H9 (cell line): Measurements from ENCODE around the gene PDE3A. TPM values are rescaled to one million over a fixed set of nuclear protein-coding genes. Genes with fewer than 3 reads are reported as not detected.

Experiments
- DNase-seq: peaks from one replicate; pipeline ENCODE4 v3.0.0-alpha.2; 2017
- H2AFZ ChIP-seq: one replicate; pipeline ENCODE4 v1.6.1; 2013; ENCODE audit warnings: mild to moderate bottlenecking, low read length, control low read depth, moderate library complexity
- H2AK5ac ChIP-seq: 2 replicates; pipeline ENCODE4 v1.6.1; 2013; ENCODE audit warnings: low read length, control low read depth, mixed read lengths; ENCODE audit not compliant: insufficient read length
- H2BK120ac ChIP-seq: one replicate; pipeline ENCODE4 v1.6.1; 2013; ENCODE audit warnings: low read depth, mild to moderate bottlenecking, low read length, control low read depth, inconsistent platforms; ENCODE audit not compliant: poor library complexity, severe bottlenecking
- H2BK12ac ChIP-seq: 2 replicates; pipeline ENCODE4 v1.6.1; 2013; ENCODE audit warnings: low read length, control low read depth, mixed read lengths, low read depth; ENCODE audit not compliant: insufficient read length
- H2BK15ac ChIP-seq: 2 replicates; pipeline ENCODE4 v1.6.1; 2013; ENCODE audit warnings: low read depth, low read length, control low read depth
- H2BK20ac ChIP-seq: one replicate; pipeline ENCODE4 v1.6.1; 2013; ENCODE audit warnings: low read depth, mild to moderate bottlenecking, low read length, control low read depth, inconsistent platforms; ENCODE audit not compliant: poor library complexity, severe bottlenecking
- H2BK5ac ChIP-seq: 2 replicates; pipeline ENCODE4 v1.6.1; 2013; ENCODE audit warnings: low read length, control low read depth, mixed read lengths; ENCODE audit not compliant: insufficient read length
- H3K14ac ChIP-seq: 2 replicates; pipeline ENCODE4 v1.6.1; 2013; ENCODE audit warnings: low read length, control low read depth; ENCODE audit not compliant: insufficient read depth
- H3K18ac ChIP-seq: 2 replicates; pipeline ENCODE4 v1.6.1; 2013; ENCODE audit warnings: low read depth, mild to moderate bottlenecking, mixed read lengths, low read length, control low read depth; ENCODE audit not compliant: insufficient read length
- H3K23ac ChIP-seq: 2 replicates; pipeline ENCODE4 v1.6.1; 2013; ENCODE audit warnings: low read length, control low read depth, mixed read lengths, low read depth; ENCODE audit not compliant: insufficient read length
- H3K23me2 ChIP-seq: 2 replicates; pipeline ENCODE4 v1.6.1; 2013; ENCODE audit warnings: low read depth, mild to moderate bottlenecking, mixed read lengths, low read length, control low read depth; ENCODE audit not compliant: insufficient read length, poor library complexity, severe bottlenecking
- H3K27ac ChIP-seq: 2 replicates; pipeline ENCODE4 v1.5.1; 2013; ENCODE audit warnings: low read length, control low read depth, mixed read lengths, low read depth; ENCODE audit not compliant: insufficient read length
- H3K27me3 ChIP-seq: 2 replicates; pipeline ENCODE4 v1.6.1; 2013; ENCODE audit warnings: low read length, control low read depth, inconsistent platforms; ENCODE audit not compliant: insufficient read depth
- H3K4ac ChIP-seq: 2 replicates; pipeline ENCODE4 v1.6.1; 2013; ENCODE audit warnings: low read depth, mild to moderate bottlenecking, control low read depth, inconsistent platforms, low read length, moderate library complexity
- H3K4me1 ChIP-seq: 2 replicates; pipeline ENCODE4 v1.6.1; 2013; ENCODE audit warnings: low read length, control low read depth, inconsistent platforms; ENCODE audit not compliant: insufficient read depth
- H3K4me2 ChIP-seq: 2 replicates; pipeline ENCODE4 v1.6.1; 2013; ENCODE audit warnings: low read length, control low read depth, mixed read lengths; ENCODE audit not compliant: insufficient read length, insufficient read depth
- H3K56ac ChIP-seq: 2 replicates; pipeline ENCODE4 v1.6.1; 2013; ENCODE audit warnings: low read depth, mild to moderate bottlenecking, mixed read lengths, low read length, control low read depth; ENCODE audit not compliant: insufficient read length
- H3K79me1 ChIP-seq: 2 replicates; pipeline ENCODE4 v1.6.1; 2013; ENCODE audit warnings: low read depth, mild to moderate bottlenecking, moderate library complexity, low read length, control low read depth, inconsistent platforms; ENCODE audit not compliant: insufficient read depth, poor library complexity, severe bottlenecking
- H3K79me2 ChIP-seq: 2 replicates; pipeline ENCODE4 v1.6.1; 2013; ENCODE audit warnings: low read length, control low read depth, inconsistent platforms; ENCODE audit not compliant: insufficient read depth
- H3K9ac ChIP-seq: 2 replicates; pipeline ENCODE4 v1.6.1; 2013; ENCODE audit warnings: low read length, control low read depth, mixed read lengths; ENCODE audit not compliant: insufficient read length; ENCODE audit errors: extremely low read depth
- H3K9me3 ChIP-seq: one replicate; pipeline ENCODE4 v1.6.1; 2013; ENCODE audit warnings: low read depth, low read length, inconsistent platforms; ENCODE audit not compliant: control insufficient read depth
- H3T11ph ChIP-seq: one replicate; pipeline ENCODE4 v1.6.1; 2013; ENCODE audit warnings: mild to moderate bottlenecking, low read length, control low read depth, inconsistent platforms
- H4K20me1 ChIP-seq: one replicate; pipeline ENCODE4 v1.6.1; 2013; ENCODE audit not compliant: control insufficient read depth, insufficient read length, insufficient read depth
- H4K5ac ChIP-seq: 2 replicates; pipeline ENCODE4 v1.6.1; 2013; ENCODE audit warnings: low read depth, mild to moderate bottlenecking, mixed read lengths, low read length, control low read depth; ENCODE audit not compliant: insufficient read length
- H4K8ac ChIP-seq: replicated peaks from 2 replicates; pipeline ENCODE4 v1.6.1; 2013; ENCODE audit warnings: low read length, control low read depth, mixed read lengths, low read depth; ENCODE audit not compliant: insufficient read length
- H4K91ac ChIP-seq: 2 replicates; pipeline ENCODE4 v1.6.1; 2013; ENCODE audit warnings: low read depth, mild to moderate bottlenecking, moderate library complexity, mixed read lengths, low read length, control low read depth; ENCODE audit not compliant: insufficient read length
- H3K27ac Mint-ChIP-seq, 3 experiments: 2 replicates in 2 of 3; 3 replicates in 1 of 3; pipeline ENCODE4 v1.8.0; 2020 to 2021; ENCODE audit warnings: mixed read lengths in 3 of 3, mild to moderate bottlenecking in 1 of 3, moderate library complexity in 1 of 3
- H3K27me3 Mint-ChIP-seq: 2 replicates; pipeline ENCODE4 v1.8.0; 2021; ENCODE audit warnings: low read depth, mild to moderate bottlenecking, moderate library complexity, mixed read lengths
- H3K36me3 Mint-ChIP-seq, 3 experiments: 2 replicates in 2 of 3; 3 replicates in 1 of 3; pipeline ENCODE4 v1.8.0; 2020 to 2021; ENCODE audit warnings: low read depth in 3 of 3, mixed read lengths in 3 of 3; ENCODE audit not compliant: insufficient read depth in 1 of 3
- H3K4me1 Mint-ChIP-seq, 2 experiments: 2 replicates each; pipeline ENCODE4 v1.8.0; 2020; ENCODE audit warnings: mixed read lengths in 2 of 2
- H3K4me3 Mint-ChIP-seq, 2 experiments: 2 replicates in 1 of 2; 3 replicates in 1 of 2; pipeline ENCODE4 v1.8.0; 2020 to 2021; ENCODE audit warnings: mild to moderate bottlenecking in 2 of 2, mixed read lengths in 2 of 2, moderate library complexity in 1 of 2
- H3K9me3 Mint-ChIP-seq, 2 experiments: 2 replicates in 1 of 2; 3 replicates in 1 of 2; pipeline ENCODE4 v1.8.0; 2020; ENCODE audit warnings: mild to moderate bottlenecking in 2 of 2, mixed read lengths in 2 of 2, moderate library complexity in 1 of 2
- WGBS: extraction: QIAGEN DNeasy Blood & Tissue Kit; methylation state at CpG from one replicate; pipeline ENCODE4 v1.1.7; 2013; ENCODE audit warnings: missing lambda C conversion rate, low lambda C conversion rate, mixed read lengths; ENCODE audit not compliant: insufficient read length; ENCODE audit errors: extremely low coverage; 5-methylcytosine and 5-hydroxymethylcytosine counted together
- total RNA-seq: library from RNA; stranded (reverse); gene quantifications from 2 replicates; pipeline ENCODE4 v1.2.1, GENCODE V29; 2021
- TF ChIP-seq, protein P1 (sequence below): fragments of 200-600 bp; sonication (generic); conservative IDR thresholded peaks from 3 replicates; pipeline ENCODE4 v1.8.0; 2021; ENCODE audit warnings: antibody characterized with exemption, mild to moderate bottlenecking

PDE3A gene
- total RNA-seq, 1 experiment from 2014 or later: 3.0 TPM

- H2BK20ac ChIP-seq: no peak overlapping the region
- Mint-ChIP-seq H3K36me3 (peaks cover 7 to 14% (median 7%) of the 10 kb centered on the region in 3 experiments; a peak in 6 of 7 replicates), H3K4me3 (no peak overlapping the region), H3K9me3 (peaks cover 8 to 10% of the 10 kb centered on the region in 2 experiments; a peak in 4 of 5 replicates), H3K27me3 (no peaks in the 10 kb centered on the region), H3K4me1 (peaks cover 12 to 13% of the 10 kb centered on the region in 2 experiments), H3K27ac (no peak overlapping the region)
- DNase-seq: no peak
- H3K27ac ChIP-seq: no peak overlapping the region
- H3K56ac ChIP-seq: no peak overlapping the region
- no peak overlapping the region for H3K4ac ChIP-seq
- no peaks in the 10 kb centered on the region for H3K23me2 ChIP-seq
- H3K14ac ChIP-seq: no peak overlapping the region
- no peak overlapping the region for H3K18ac ChIP-seq
- no peak overlapping the region for H3K9ac ChIP-seq
- H3K4me1 ChIP-seq: no peaks in the 10 kb centered on the region
- no peak overlapping the region for H3K23ac ChIP-seq
- no peak overlapping the region for H4K5ac ChIP-seq
- H2BK15ac ChIP-seq: no peak overlapping the region
- TF ChIP-seq, protein P1, sequence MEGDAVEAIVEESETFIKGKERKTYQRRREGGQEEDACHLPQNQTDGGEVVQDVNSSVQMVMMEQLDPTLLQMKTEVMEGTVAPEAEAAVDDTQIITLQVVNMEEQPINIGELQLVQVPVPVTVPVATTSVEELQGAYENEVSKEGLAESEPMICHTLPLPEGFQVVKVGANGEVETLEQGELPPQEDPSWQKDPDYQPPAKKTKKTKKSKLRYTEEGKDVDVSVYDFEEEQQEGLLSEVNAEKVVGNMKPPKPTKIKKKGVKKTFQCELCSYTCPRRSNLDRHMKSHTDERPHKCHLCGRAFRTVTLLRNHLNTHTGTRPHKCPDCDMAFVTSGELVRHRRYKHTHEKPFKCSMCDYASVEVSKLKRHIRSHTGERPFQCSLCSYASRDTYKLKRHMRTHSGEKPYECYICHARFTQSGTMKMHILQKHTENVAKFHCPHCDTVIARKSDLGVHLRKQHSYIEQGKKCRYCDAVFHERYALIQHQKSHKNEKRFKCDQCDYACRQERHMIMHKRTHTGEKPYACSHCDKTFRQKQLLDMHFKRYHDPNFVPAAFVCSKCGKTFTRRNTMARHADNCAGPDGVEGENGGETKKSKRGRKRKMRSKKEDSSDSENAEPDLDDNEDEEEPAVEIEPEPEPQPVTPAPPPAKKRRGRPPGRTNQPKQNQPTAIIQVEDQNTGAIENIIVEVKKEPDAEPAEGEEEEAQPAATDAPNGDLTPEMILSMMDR: no peak
- H3K27me3 ChIP-seq: no peaks in the 10 kb centered on the region
- WGBS: no CpG with 5 or more reads among the region's 2 CpGs
- H4K20me1 ChIP-seq: no peaks in the 10 kb centered on the region
- no peak overlapping the region for H4K8ac ChIP-seq
- H3T11ph ChIP-seq: no peak overlapping the region
- H2BK12ac ChIP-seq: no peak overlapping the region
- H3K4me2 ChIP-seq: no peak overlapping the region
- no peak overlapping the region for H4K91ac ChIP-seq
- no peak overlapping the region for H2BK120ac ChIP-seq
- no peak overlapping the region for H2BK5ac ChIP-seq
- H2AFZ ChIP-seq: no peak overlapping the region
- no peaks in the 10 kb centered on the region for H3K79me2 ChIP-seq
- H2AK5ac ChIP-seq: no peak overlapping the region
- no peaks in the 10 kb centered on the region for H3K79me1 ChIP-seq
- no peaks in the 10 kb centered on the region for H3K9me3 ChIP-seq
These were observed 108.2 kb downstream of the PDE3A start for GRCh38 chr12:20476551-20476950.
